Colonic mucosa (tissue), 4 donors: ENCODE measurements around the gene CST11. TPM values are rescaled to one million over a fixed set of nuclear protein-coding genes. Genes with fewer than 3 reads are reported as not detected.
"Not testable (repeated sequence)": the region's sequence is repeated elsewhere in the genome, so short reads cannot be mapped to it uniquely, and the experiment has no call there.

Experiments used
- DNase-seq: peaks from one replicate; pipeline ENCODE4 v3.0.0-alpha.2; 2020
- H3K27ac ChIP-seq: fragments of 200-600 bp; one replicate; pipeline ENCODE4 v1.8.0; 2021
- H3K27me3 ChIP-seq: fragments of 200-600 bp; one replicate; pipeline ENCODE4 v1.8.0; 2021
- H3K36me3 ChIP-seq: fragments of 200-600 bp; one replicate; pipeline ENCODE4 v1.8.0; 2021
- H3K4me1 ChIP-seq: fragments of 200-600 bp; one replicate; pipeline ENCODE4 v1.8.0; 2021; ENCODE audit warnings: mild to moderate bottlenecking
- H3K4me3 ChIP-seq: fragments of 200-600 bp; one replicate; pipeline ENCODE4 v1.8.0; 2021
- H3K9ac ChIP-seq, 2 donors: one replicate each; pipeline ENCODE4 v1.7.0; 2013; ENCODE audit warnings: control low read depth in 2 of 2, low read depth in 2 of 2, low read length in 2 of 2
- H3K9me3 ChIP-seq: fragments of 200-600 bp; one replicate; pipeline ENCODE4 v1.8.0; 2021
- CTCF ChIP-seq: fragments of 200-600 bp; IDR thresholded peaks from one replicate; pipeline ENCODE4 v1.8.0; 2022; ENCODE audit warnings: antibody characterized with exemption, mild to moderate bottlenecking
- intact Hi-C: fragments of 100-400 bp; cut with DNase I; formaldehyde crosslinking; loops from one replicate; pipeline ENCODE4 v1.14.1; 2022
- total RNA-seq, 2 donors: library from RNA; stranded (reverse); fragmentation: NEBNext Ultra II Directional in 1 of 2; extraction: Animal tissue kit (Norgen Biotek cat#: 25700) in 1 of 2; gene quantifications; one replicate each; pipeline ENCODE4 v1.2.1, GENCODE V29; 2021
- donor health status: healthy.
- donor health status: DM: no; HTN: no; CAD: no.
- donor health status: DM: no; HTN: no; CAD: no.

Gene CST11
- total RNA-seq, 2 donors from 2014 or later: not detected

- H3K36me3 ChIP-seq: no peaks in the 10 kb centered on the region
- H3K9me3 ChIP-seq: no peaks in the 10 kb centered on the region
- no peaks in the 10 kb centered on the region for H3K27me3 ChIP-seq
- H3K27ac ChIP-seq: no peak overlapping the region
- no peaks in the 10 kb centered on the region for H3K4me1 ChIP-seq
- no peak overlapping the region for H3K4me3 ChIP-seq
- no peak for TF ChIP-seq CTCF
- intact Hi-C loops: no loop called here
- H3K9ac ChIP-seq: no peak overlapping the region
- no peak for DNase-seq
Measured at GRCh38 chr20:23477223-23477622, 24.5 kb upstream of the CST11 start.

GRCh38 chr20:23476015-23476754 is 23.5 kb upstream of the CST11 start:
- Histone ChIP-seq H3K4me3 (no peak overlapping the region), H3K9me3 (no peaks in the 10 kb centered on the region), H3K9ac (no peak overlapping the region), H3K36me3 (no peaks in the 10 kb centered on the region), H3K27me3 (no peaks in the 10 kb centered on the region), H3K4me1 (no peaks in the 10 kb centered on the region), H3K27ac (no peak overlapping the region)
- no peak for TF ChIP-seq CTCF
- no peak for DNase-seq
- intact Hi-C loops: no loop called here

GRCh38 chr20:23475395-23475794 is 22.7 kb upstream of the CST11 start:
- H3K36me3 ChIP-seq: no peaks in the 10 kb centered on the region
- TF ChIP-seq CTCF: no peak
- H3K4me3 ChIP-seq: no peak overlapping the region

GRCh38 chr20:23473293-23473692 is 20.6 kb upstream of the CST11 start:
- H3K4me3 ChIP-seq, intact Hi-C loops, H3K9me3 ChIP-seq, H3K4me1 ChIP-seq, H3K36me3 ChIP-seq, H3K27me3 ChIP-seq, DNase-seq, H3K9ac ChIP-seq, H3K27ac ChIP-seq: not testable (repeated sequence)

More at GRCh38 chr20:23475395-23475794, 22.7 kb upstream of the CST11 start:
- Histone ChIP-seq H3K9ac (no peak overlapping the region), H3K27me3 (no peaks in the 10 kb centered on the region), H3K27ac (no peak overlapping the region), H3K4me1 (no peaks in the 10 kb centered on the region), H3K9me3 (no peaks in the 10 kb centered on the region)
- DNase-seq: no peak
- intact Hi-C loops: no loop called here

GRCh38 chr20:23472306-23472705 is 19.6 kb upstream of the CST11 start:
- H3K9ac ChIP-seq, H3K27me3 ChIP-seq, H3K9me3 ChIP-seq, DNase-seq, intact Hi-C loops, H3K27ac ChIP-seq, H3K4me3 ChIP-seq, H3K36me3 ChIP-seq, H3K4me1 ChIP-seq: not testable (repeated sequence)

GRCh38 chr20:23466961-23467360 is 14.3 kb upstream of the CST11 start:
- not testable (repeated sequence) for H3K27ac ChIP-seq, H3K4me3 ChIP-seq, H3K9me3 ChIP-seq, H3K4me1 ChIP-seq, H3K27me3 ChIP-seq, H3K36me3 ChIP-seq, DNase-seq, H3K9ac ChIP-seq
- intact Hi-C loops: loop anchor here (10.0 kb wide), 1 partner anchor 68 kb away; no protein-coding TSS in a partner anchor

GRCh38 chr20:23461180-23461579 is 8.5 kb upstream of the CST11 start:
- TF ChIP-seq CTCF: no peak
- DNase-seq: no peak
- H3K4me1 ChIP-seq: no peaks in the 10 kb centered on the region
- intact Hi-C loops: loop anchor here (10.0 kb wide), 1 partner anchor 74 kb away; no protein-coding TSS in a partner anchor
- H3K27me3 ChIP-seq: no peaks in the 10 kb centered on the region
- H3K4me3 ChIP-seq: no peak overlapping the region
- H3K36me3 ChIP-seq: no peaks in the 10 kb centered on the region
- H3K9ac ChIP-seq: no peak overlapping the region
- no peaks in the 10 kb centered on the region for H3K9me3 ChIP-seq
- no peak overlapping the region for H3K27ac ChIP-seq
